Astrocyte of the hippocampus (primary cell): Measurements from ENCODE around the gene DIP2A.
A peak's percentile ranks its signal among the peaks of the same experiment; 100 is the strongest.
"Not testable (repeated sequence)": the region's sequence is repeated elsewhere in the genome, so short reads cannot be mapped to it uniquely, and the experiment has no call there.

Experiments used
- DNase-seq: peaks from one replicate; pipeline ENCODE4 v3.0.0; 2011; ENCODE audit warnings: low read depth, low spot score

Gene DIP2A

DNA sequence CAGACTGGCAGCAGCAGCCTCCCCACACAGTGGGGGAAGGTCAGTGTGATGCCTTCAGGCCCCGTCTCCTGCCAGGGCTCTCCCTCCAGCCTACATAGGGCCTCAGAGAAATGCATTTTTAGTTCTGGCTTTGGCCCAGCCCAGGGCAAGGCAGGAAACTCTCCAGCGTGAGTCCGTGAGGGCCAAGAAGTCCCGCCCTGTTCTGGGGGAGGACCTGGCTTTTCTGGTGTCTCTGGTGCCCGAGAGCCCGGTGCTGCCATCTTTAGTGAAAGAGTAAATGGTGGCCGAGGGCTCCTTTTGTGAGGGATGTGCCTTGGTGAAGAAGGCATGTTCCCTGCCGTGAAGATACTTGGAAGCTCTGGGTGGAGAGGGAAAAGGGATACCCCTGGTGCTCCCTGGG is 14.8 kb upstream of the DIP2A start:
- DNase-seq, result no peak

DNA sequence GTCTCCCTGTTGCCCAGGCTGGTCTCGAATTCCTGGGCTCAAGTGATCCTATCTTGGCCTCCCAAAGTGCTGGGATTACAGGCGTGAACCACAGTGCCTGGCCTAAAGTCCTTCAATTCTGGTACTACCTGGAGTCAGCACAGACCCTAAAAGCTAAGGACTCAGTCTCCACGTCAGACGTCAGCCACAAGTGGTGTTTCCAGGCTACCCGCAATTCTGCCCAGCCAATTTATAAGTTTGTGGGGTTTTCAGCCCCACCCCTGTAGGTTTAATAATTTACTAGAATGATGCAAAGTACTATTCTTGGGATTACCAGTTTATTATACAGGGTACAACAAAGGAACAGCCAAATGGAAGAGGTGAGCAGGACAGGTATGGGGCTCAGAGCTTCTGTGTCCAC is 10.6 kb upstream of the DIP2A start:
- DNase-seq, result no peak

DNA sequence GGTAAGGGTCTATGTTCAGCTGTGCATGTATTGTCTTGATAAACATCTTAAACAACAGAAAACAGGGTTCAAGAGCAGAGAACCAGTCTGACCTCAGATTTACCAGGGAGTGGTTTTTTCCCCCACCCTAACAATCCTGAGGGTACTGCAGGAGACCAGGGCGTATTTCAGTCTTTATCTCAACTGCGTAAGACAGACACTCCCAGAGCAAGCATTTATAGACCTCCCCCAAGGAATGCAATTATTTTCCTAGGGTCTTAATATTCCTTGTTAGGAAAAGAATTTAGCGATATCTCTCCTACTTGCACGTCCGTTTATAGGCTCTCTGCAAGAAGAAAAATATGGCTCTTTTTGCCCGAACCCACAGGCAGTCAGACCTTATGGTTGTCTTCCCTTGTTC is 9.8 kb upstream of the DIP2A start:
- not testable (repeated sequence) for DNase-seq

DNA sequence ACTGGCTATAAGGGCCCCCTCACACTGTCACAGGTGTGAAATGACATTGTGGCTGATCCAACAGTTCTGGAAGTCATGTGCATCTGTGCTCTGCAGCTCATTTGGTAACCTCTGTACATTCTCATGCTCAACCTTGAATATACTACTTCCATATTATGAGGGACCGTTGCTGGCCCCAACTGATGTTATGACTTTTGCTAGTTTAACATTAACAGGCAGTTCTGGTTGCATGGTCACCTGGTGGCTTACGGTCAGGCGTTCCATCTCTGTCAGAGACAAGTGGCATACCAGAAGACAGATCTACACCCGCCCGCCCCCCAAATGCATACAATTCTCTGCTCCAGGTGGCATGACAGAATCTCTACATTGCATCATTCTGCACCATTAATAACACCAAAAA is 6.0 kb upstream of the DIP2A start:
- no peak for DNase-seq

DNA sequence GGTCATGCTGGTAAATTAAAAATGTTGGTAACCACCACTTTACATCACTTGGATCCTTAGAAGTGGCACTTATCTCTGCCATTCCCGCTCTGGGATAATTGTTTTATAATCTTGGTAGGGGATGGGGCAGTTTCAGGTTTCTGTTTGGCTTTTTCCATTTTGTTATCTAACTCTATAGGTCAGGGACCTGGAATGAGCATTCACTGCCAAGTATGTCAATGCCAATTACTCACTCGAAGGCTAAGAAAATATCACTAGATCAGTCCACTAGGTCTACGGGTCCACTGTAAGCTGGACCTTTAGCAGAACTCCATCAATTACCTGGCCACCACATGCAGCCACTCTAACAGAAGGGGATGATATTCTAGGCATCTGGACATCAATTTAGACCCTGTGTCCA is 4.5 kb upstream of the DIP2A start:
- no peak for DNase-seq

DNA sequence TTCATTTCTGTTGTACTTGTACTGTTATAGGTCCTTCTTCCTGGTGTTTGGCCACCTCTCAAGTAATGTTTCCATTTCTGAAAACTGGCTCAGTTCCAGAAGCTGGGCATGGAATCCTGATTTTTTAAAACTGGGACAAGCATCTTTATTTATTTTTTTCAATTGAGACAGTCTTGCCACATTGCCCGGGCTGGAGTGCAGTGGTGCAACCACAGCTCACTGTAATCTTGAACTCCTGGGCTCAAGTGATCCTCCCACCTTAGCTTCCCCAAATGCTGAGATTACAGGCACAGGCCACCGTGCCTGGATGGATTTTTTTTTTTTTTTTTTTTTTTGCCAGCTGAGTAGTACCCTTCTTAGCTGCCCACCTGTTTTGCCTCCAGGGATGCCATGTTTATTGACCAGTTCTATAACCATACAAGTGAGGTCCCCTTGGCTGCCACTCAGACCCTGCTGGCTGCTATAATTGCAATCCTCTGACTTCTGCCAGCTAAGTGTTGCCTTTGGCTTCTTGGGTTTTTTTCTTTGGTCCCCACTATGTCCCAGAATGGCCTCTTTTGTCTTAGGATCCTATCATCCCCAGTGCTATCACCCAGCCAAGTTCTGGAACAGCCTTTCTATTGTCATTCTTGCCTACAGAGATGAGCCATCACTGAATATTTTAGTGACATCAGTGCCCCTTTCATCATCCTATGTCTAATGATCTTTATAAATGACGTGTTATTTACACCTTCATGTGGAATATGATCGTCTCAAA is 3.9 kb upstream of the DIP2A start:
- no peak for DNase-seq

DNA sequence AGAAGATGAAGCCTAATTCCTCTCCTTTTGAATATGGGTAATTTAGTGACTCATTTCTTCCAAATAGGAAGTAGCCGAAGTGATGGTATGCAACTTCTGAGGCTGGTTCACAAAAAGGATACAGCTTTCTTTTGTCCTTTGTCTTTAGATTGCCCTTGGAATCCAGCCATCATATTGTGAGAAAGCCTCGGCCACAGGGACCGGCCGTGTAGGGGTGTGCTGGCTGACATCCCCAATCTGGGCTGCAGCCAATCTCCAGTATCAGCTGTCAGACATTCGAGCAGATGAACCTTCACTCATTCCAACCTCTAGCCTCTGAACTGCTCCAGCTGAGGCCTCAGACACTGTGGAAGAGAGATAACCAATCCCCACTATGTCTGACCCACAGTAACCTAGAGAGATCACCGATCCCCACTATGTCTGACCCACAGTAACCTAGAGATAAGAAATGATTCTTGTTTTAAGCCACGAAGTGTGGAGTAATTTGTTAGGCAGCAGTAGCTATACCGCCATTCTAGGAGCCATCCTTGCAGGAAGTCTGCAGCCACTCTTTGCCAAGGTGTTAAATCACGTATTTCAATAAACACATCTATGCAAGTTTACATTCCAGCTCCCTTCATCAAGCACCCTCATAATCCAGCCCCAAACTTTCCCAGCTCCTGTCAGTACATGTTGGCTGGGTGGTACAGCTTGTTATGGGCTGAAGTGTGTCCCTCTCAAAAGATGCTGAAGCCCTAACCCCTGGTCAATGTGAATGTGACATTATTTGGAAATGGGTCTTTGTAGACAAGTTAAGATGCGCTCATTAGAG is 2.9 kb upstream of the DIP2A start:
- peak; percentile 72 for DNase-seq

DNA sequence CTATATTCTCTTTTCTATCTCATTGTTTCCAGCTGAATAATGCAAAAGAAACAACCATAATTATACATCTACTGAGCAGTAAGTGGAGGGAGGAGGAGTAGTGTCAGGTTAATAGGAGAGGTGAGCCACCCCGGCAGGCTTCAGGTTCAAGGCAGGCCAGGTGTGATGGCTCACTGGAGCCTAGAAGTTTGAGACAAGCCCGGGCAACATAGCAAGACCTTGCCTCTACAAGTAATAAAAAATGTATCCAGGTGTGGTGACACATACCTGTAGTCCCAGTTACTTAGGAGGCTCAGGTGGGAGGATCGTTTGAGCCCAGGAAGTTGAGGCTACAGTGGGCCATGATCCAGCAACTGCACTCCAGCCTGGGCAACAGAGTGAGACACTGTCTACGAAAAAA is 1.9 kb upstream of the DIP2A start:
- no peak for DNase-seq

DNA sequence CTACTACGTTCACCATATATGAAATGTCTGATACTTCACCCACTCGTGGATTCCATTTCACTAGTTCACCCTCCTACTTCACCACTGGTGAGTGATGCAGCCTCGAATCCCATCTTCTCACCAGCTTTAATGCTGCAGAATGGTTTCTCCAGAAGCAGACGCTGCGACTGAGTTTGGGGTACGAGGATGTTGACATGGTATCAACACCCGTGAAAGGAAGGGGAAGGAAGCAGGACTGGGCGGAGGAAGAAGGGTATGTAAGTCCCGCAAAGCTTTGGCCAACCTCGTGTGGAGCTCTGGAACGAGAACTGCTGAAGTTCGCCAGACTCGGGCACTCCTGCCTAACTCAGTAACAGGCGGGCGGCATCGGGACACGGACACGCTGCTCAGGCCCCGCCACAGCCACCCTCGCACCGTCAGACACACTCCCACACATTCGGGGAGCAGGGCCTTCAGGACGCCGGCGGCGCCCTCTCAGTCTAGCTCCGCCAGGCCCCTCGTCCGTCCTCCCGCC is 833 bp upstream of the DIP2A start:
- DNase-seq, result peak; percentile 66

DNA sequence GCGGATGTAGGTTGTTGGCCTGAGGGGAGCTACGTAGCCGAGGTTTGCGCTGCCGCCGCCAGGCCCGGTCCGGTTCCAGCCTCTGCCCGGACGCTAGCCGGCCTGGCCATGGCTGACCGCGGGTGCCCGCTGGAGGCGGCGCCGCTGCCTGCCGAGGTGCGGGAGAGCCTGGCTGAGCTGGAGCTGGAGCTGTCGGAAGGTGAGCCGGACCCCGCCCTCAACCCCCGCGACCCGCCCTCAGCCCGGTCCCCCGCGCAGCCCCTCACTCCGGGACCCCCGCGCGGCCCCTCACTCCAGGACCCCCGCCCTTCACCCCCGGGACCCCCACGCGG is 299 bp downstream of the DIP2A start:
- DNase-seq, result no peak

DNA sequence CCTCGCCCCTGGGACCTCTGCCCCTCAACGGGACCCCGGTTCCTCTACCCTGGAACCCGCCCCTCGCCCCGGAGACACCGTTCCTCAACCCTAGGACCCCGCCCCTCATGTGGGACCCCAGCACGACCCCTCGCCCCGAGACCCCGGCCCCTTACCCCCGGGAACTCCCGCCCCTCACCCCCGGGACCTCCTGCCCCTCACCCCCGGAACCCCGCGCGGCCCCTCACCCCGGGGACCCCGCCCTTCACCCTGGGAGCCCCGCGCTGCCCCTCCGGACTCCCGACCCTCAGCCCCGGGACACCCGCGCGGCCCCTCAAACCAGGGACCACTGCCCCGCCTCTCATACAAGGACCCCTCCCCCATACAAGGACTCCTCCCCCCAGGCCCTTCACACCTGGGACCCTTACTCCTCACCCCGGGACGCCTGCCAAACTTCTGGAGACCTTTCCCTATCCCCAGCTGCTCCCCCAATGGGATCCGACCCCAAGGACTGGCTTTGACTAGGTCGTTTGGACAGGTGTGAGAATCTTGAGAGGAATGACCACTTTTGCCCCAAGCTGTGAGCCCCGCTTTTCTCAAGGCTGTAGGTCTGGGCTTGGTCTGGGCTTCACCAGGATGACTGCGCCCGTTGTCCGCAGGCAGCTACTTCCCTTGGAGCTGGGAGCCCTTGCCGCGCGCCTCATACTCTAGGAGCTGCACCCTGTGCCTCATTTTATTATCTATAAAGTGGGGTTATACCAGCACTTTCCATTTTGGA is 843 bp downstream of the DIP2A start:
- peak; percentile 52 for DNase-seq

DNA sequence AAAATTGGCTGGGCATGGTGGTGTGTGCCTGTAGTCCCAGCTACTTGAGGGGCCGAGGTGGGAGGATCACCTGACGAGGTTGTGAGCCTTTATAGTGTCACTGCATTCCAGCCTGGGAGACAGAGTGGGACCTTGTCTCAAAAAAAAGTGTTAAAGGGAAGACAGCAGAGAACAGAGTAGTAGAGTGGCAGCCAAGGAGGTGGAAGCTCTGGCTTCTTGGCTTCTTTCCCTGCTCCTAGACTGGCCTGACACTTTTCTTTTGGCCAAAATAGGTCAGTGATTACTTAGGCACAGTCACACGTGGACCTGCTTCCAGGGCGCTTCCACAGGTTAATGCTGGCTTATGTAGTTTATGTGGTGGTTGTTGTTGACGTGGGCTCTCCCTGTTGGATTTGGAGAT is 3.2 kb downstream of the DIP2A start:
- no peak for DNase-seq

DNA sequence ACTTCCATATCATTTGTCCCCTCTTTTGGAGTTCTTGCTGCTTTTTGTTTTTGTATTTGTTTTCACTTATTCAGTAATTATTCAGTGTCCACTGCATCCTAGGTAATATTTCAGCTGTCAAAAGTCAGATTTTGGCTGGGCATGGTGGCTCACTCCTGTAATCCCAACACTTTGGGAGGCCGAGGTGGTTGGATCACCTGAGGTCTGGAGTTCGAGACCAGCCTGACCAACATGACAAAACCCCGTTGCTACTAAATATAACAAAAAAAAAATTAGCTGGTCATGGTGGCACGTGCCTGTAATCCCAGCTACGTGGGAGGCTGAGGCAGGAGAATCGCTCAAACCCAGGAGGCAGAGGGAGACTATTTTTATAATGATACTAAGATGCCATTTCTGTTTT is 6.5 kb downstream of the DIP2A start:
- DNase-seq, result not testable (repeated sequence)

DNA sequence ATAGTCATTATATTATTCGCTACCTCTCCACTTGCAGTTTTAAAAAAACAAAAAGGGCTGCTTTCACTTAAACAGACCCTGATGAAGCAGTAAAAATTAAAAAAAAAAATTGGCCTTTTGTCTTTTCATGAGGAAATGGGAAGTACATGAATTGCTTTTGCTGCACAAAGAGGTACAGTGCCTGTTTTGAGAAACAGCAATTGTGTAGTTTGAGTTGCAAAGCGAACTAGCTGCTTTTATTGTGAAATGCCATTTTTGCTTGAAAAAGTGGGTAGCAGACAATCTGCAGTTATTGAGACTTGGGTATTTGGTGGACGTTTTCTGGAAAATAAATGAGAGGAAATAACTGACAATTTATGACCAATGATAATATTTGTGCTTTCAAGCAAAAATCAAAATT is 7.0 kb downstream of the DIP2A start:
- DNase-seq, result no peak

DNA sequence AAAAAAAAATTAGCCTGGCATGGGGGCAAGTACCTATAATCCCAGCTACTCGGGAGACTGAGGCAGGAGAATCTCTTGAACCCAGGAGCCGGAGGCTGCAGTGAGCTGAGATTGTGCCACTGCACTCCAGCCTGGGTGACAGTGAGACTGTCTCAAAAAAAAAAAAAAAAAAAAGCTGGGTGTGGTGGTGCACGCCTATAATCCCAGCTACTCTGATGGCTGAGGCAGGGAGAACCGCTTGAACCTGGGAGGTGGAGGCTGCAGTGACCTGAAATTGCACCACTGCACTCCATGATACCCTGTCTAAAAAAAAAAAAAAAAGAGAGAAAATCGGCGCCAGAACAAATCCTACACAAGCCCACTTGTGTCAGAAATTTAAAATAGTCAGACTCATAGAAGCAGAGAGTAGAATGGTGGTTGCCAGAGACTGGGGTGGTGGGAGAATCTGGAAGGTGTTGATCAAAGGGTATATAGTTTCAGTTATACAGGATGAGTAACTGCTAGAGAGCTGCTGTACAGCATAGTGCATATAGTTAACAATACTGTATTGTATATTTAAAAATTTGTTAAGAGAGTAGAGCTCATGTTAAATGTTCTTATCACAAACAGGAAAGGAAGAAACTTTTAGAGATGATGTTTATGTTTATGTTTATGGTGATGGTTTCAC is 9.6 kb downstream of the DIP2A start:
- DNase-seq, result no peak

DNA sequence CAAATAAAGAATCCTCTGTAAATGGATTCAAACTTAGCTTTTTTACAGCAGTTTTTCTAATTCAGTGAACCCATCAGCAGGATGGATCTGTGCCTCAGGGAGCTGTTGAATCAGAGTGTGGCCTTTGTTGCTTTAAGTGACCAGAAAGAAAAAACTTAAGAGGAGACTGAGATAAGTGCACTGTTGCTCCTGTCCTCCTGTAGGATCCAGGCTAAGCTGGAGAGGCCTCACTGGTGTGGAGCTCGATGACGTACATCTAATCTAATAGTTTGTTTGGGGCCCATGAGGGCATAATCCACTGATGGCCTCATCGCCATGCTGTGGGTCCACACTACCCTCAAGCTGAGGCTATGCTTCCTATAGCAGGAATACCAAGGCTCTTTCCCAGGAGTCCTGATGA is 10.6 kb downstream of the DIP2A start:
- DNase-seq, result no peak

DNA sequence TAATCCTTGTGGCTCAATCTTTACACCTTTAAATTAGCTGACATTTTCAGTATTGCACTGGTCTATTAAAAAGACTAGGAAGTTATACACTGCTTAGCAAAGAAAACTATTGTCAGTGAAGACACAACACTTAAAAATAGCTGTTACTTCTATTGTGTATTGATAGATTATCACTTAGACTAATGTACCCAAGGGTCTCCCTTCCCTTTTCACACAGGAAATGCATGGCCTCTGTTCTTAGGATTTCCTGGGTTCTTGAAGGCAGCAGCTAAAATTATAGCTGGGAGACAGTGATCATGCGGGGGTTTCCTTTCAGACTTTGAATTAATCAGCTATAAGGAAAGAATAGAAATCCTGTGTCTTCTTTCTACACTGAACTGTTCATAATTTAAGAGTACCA is 12.8 kb downstream of the DIP2A start:
- DNase-seq, result no peak

DNA sequence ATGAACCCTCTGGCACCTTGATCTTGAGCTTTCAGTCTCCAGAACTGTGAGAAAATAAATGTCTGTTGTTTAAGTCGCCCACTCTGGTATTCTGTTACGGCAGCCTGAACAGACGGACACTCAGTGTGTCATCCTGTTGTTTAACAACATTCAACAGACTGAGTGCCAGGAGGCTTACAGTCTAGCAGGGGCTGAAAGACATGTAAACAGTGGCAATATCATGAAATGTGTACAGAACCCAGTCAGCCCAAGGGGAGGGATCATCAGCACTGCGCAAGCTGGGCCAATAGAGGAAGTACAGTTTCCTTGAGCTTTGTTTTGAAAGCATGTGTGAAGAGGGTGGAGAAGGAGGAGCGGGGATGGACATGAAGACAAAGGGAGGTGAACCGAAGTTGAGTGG is 13.6 kb downstream of the DIP2A start:
- DNase-seq, result no peak

DNA sequence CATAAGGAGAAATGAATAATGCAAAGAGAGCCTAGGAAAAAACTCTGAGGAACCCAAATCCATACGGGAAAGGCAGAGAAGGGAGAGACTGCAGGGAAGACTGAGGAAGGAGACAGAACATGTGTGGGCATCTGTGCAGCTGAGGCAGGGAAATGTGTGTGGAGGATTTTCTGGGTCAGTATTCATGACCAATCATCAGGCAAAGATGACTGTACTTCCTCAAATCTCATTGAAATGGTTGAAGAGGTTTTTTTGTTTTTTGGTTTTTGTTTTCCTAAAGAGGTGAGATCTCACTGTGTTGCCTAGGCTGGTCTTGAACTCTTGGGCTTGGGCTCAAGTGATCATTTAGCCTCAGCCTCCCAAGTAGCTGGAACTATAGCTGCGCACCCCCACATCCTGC is 15.7 kb downstream of the DIP2A start:
- DNase-seq, result no peak

DNA sequence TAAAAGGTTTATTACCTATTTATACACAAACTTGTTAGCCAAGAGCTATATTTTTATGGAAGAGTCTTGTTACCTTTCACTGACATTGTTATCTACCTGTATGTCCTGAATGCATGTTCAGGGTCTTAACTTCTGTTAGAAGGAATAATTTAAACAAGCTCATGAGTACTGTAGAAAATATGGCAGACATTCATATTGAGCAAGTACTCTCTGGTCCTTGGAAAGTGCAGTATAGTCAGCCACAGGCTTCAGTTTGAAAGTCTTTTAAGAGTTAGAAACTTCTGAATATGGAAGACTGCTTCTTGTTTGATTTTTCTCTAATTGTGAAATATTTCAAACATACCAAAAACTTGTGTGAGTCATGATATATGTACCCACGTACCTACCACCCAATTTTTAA is 16.6 kb downstream of the DIP2A start:
- no peak for DNase-seq

DNA sequence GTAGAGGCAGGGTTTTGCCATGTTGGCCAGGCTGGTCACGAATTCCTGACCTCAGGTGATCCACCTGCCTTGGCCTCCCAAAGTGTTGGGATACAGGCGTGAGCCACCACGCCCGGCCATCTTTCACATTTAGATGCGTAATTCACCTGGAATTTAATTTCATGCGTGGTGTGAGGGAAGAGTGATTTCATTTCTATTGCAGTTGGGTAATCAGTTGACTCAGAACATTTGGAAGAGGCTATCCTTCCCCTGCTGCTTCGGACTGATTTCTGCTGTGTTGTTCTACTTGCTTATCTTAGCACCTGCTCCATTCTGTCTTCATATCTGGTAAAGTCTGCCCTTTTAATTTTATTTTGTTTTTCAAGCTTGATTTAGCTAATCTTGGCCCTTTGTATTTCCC is 19.1 kb downstream of the DIP2A start:
- no peak for DNase-seq

DNA sequence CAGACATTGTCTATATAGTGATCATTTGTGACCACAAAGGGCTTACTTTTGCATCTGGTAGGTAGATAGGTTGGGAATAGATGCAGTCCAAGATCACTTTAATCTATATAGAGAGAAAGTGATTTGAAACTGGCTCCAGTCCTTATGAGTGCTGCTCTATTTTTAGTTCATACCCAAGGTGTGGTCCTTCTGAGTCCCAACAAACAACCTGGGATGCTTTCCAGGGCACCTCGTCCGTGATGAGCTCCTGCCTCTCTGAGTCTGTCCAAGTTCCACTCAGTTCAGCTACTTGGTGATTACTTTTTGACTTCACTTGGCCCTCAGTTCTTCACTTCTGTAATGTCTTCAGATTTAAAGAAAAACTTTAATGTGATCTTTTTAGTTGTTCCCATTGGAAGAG is 20.2 kb downstream of the DIP2A start:
- DNase-seq, result no peak
